Omental fat pad (tissue), 4 donors: Measurements from ENCODE around the gene TTN. TPM values are rescaled to one million over a fixed set of nuclear protein-coding genes. Genes with fewer than 3 reads are reported as not detected.

Experiments
- ATAC-seq: fragments of 150-250 bp; one replicate; pipeline ENCODE4 v1.9.1; 2016; ENCODE audit warnings: mild to moderate bottlenecking, moderate library complexity; ENCODE audit not compliant: low FRiP score
- DNase-seq: peaks from one replicate; pipeline ENCODE4 v3.0.0-alpha.2; 2019; ENCODE audit warnings: low spot score
- CTCF ChIP-seq, 3 donors: fragments of 450-650 bp; IDR thresholded peaks; one replicate each; pipeline ENCODE4 v1.5.1; 2016 to 2017; ENCODE audit warnings: antibody characterized with exemption in 3 of 3, mild to moderate bottlenecking in 3 of 3, moderate library complexity in 2 of 3
- total RNA-seq, 4 donors: library from RNA; depleted of rRNA; stranded (reverse); fragments of >200 nt; gene quantifications; one replicate each; pipeline ENCODE4 v1.1.0, GENCODE V29; 2016

TTN gene
- total RNA-seq, 4 donors from 2014 or later, result 13.2 to 37.7 (median 22.7) TPM

DNA sequence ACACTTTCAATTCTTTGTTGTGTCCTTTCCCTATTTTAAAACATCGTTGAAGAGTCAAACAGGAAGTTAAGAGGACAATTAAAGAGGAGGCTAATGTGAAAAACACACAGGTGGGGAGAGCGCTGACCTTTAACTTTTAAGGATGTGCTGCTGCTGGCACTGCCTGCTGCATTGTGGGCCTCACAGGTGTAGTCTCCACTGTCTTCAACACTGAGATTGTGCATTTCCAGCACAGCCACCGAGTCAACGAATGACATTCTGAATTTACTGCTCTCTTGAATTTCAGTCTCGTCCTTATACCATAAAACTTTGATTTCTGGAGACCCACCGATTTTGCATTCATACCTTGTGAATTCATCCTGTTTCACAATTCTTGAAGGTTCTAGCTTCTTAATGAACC lies 91.9 kb downstream of the TTN start:
- no peak for TF ChIP-seq CTCF (IDR thresholded peaks at IDR 0.05)
- ATAC-seq (no peak), DNase-seq (no peak)

DNA sequence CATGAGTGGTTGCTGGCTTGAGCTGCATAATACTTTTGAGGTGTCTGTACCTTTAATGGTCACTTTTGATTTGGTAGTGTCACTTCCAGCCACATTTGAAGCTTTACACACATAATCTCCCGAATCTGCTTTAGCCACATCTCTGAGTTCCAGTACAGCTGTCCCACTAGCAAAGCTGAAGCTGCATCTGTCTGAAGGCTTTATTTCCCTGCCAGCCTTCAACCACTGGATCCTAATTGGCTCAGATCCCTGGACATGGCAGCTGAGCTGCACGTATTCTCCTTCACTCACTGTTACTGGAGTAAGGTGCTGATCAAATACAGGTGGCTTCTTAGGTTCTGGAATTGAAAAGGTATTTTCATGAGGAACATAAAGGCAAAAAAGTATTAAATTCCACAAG lies 99.7 kb downstream of the TTN start:
- DNase-seq (no peak), ATAC-seq (no peak)
- no peak for TF ChIP-seq CTCF (IDR thresholded peaks at IDR 0.05)

DNA sequence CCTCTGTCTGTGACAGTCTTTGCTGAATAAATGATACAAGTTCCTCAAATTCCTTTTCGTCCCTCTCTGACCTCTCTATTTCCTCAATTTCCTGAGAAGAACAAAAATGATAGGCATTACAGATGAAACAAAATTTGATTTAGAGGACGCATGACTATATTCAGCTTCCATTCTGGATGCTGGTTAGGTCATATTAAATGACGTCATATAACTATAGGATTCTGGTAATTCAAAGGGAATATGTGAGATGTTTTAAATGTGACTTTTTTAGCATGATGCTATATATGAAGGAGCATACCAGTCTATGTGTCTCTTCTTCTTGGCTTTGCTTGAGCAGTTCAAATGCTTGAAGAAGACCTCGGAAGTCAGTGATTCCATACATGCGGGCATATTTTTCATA lies 102.3 kb downstream of the TTN start:
- no peak for TF ChIP-seq CTCF (IDR thresholded peaks at IDR 0.05)

GRCh38 chr2:178702361-178702760 lies 104.9 kb downstream of the TTN start:
- TF ChIP-seq CTCF (IDR thresholded peaks at IDR 0.05), result no peak
- DNase-seq, result no peak
- no peak for ATAC-seq

More for the DNA sequence above, 102.3 kb downstream of the TTN start:
- DNase-seq, result no peak
- ATAC-seq, result no peak

DNA sequence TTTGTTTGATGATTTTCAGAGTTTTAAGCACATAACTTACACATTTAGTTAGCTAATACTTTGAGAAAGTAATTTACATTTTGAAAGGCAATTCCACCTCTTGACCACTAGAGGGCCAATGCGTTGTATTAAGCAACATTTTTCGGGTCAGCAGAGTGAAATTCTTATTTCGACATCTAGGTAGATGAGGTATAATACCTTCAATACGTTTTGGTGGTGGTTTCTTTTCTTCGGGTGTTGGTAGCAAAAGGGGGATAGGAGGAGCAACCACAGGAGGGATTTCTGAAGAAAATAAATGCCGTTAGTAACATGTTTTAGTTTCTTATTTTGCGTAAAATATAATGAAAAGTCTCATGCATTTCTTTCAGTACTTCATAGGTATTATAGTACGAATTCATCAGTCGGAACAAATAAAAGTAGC lies 106.3 kb downstream of the TTN start:
- DNase-seq (no peak), ATAC-seq (no peak)
- no peak for TF ChIP-seq CTCF (IDR thresholded peaks at IDR 0.05)

DNA sequence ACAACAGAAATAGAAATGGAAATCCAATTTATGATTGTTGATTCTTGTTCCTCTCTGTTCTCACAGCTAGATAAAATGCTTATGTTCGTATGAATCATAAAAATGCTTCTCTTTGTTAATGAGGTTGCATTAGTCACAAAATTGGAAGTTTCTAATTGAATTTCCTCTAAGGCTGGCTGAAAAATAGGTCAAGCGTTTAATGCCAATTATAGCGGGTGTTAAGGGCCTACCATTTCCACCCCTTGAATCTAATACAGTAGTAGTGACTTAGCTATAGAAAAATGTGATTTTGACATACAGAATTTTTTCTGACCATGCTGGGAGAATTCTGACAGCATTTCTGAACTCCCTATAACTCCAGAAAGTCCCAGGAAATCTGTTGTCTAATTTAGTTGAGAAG lies 107.1 kb downstream of the TTN start:
- ATAC-seq (no peak), DNase-seq (no peak)
- TF ChIP-seq CTCF (IDR thresholded peaks at IDR 0.05), result no peak

GRCh38 chr2:178692845-178693244 lies 114.4 kb downstream of the TTN start:
- ATAC-seq (no peak), DNase-seq (no peak)
- TF ChIP-seq CTCF (IDR thresholded peaks at IDR 0.05), result no peak
